ENCODE data around the gene OLIG2.

The OLIG2 gene

GRCh38 chr21:33025489-33026442 is at the start of gene OLIG2:
Gene OLIG2 (plus strand): TSS chr21:33025935. CDS start chr21:33026863, 928 bp downstream.
- DNase-seq, result no peak

GRCh38 chr21:32976791-32977190 is 48.9 kb upstream of the OLIG2 start:
- no peak for DNase-seq

DNA sequence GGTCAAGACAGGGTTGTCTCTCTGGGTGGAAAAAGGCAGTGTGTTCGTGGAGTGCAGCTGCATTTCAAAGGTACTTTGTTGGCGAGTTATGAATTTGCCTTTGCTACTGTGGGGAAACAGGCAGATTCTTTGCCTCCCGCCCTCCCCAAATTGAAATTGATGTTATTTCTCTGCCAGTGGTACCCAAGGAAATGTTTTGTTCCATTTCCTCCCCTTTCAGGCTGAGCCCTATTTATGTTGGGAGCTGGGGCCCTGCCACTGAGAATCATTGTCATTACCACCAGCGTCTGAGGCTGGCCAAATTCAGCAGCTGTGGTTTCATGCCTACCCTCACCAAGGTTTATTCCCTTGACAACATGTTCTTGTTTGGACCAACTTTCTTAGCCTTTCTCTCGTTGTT is 48.5 kb upstream of the OLIG2 start:
- no peak for DNase-seq

DNA sequence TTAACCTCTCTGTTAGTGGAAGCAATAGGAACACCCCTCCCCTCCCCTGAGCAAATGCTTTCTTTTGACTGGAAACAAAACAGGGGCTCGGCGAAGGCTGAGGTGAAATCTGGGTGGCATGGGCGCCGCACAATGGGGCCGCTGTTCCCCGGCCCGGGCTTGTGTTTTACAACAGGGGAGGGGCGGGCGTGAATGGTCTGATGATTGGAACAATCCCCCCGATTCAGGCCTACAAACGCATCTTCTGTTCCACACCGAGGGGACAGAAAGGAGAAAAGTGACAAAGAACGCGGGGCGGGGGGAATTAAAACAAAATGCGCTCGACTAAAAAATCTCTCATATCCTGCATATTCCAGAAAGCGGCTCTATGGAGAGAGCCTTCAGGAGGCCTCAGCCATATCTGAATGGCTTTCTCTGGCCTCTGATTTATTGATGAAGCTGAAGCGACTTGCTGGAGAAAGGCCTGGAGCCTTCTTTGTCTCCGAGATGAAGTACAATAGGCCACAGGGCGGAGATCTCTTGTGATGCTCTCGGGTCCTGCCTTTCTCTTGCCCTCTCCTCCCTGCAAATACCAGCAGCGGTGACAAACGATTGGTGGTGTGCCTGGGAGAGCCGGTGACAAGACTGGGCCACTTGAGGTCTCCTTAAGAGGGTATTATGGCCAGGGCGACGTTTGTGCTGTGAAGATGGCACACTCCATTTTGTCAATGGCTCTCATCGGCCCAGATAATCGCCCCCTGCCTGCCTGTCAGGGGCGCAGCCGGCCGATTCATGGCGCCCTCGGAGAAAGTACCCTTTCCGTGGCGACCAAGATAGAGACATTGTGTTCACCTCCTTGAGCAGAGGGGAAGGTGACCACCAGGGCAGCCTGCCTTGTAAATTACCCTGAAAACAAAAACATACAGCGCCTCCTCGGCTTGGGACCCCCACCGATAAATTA is 47.1 kb upstream of the OLIG2 start:
- no peak for DNase-seq

DNA sequence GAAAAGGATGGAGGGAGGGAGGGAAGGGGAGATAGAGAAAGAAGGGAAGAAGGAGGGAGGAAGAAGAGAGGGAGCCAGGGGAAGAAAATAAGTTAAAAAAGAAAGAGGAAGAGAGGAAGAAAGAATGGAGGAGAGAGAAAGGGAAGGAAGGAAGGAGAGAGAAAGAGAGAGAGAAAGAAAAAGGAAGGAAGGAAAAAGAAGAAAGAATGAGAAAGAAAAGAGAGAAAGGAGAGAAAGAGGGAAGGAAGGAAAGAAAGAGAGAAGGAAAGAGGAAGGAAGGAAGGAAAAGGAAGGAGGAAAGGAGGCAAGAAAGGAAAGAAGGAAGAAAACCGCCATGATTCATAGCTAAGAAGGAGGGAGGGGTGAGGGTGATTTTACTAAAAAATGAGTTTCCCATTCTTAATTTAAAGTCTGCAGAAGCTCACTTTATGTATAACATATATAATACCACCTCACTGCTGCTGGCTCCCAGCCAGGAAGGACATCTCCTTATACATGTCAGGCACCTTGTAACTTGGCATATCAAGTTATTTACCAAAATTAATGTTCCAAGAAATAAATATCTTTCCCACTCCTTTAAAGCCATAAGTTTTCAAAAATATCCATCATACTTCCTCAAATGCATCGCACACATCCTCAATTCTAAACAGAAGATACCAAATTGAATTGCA is 46.0 kb upstream of the OLIG2 start:
- DNase-seq, result no peak

DNA sequence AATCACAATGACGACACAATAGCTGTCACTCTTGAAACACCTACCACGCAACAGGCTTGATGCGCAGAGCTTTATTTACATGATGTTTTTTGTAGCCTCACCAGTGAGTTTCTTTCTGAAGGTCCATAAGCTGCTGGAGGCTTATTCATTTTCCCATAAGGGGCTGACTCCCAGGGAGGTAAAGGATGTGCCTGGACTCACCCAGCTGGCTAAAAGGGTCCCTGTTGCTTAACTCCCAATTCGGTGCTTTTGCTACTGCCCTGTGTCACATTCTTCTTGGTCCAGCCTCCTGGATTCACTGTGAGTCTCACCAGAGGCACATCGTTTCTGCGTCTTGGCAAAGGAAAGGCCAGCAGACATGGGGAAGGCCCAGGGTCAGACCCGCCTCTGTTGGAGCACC is 44.6 kb upstream of the OLIG2 start:
- no peak for DNase-seq

GRCh38 chr21:32990666-32991065 is 35.1 kb upstream of the OLIG2 start:
- no peak for DNase-seq

GRCh38 chr21:32991361-32991760 is 34.4 kb upstream of the OLIG2 start:
- no peak for DNase-seq

DNA sequence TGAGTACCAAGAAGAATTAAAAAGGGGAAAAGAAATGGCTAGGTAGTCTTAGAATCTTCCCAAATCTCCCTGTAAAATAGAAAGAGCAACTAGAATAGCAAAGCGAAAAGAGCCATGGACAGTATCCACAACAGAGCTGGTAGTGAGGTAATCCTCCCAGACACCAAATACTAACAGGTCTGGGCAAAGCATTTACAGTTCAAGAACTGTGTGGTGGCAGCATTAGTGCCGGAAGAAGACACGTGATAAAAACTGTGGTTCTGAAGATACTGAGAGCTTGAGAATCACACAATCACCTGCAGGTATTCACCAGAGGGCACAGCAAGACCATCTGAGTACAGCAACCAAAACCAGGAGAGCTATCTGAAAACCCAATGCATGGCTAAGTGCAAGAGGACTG is 31.8 kb upstream of the OLIG2 start:
- DNase-seq, result no peak

DNA sequence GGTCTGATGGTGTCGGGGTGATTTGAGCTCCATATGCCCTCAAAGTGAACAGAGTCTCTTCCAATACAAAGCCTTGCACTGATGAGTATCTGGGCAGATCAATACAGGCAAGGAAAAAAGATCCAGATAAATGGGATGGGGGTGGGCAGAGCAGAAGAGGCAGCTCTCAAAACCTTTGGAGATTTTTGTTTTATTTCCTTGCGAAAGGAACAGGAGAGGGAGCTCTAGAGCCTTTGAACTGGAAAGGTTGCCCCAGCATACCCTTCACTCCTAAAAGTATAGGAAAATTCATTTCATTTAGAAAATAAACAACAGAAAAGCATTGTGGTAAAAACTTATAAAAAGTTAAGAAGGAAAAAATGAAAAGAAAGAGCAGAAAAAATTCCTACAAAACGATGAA is 31.4 kb upstream of the OLIG2 start:
- no peak for DNase-seq

DNA sequence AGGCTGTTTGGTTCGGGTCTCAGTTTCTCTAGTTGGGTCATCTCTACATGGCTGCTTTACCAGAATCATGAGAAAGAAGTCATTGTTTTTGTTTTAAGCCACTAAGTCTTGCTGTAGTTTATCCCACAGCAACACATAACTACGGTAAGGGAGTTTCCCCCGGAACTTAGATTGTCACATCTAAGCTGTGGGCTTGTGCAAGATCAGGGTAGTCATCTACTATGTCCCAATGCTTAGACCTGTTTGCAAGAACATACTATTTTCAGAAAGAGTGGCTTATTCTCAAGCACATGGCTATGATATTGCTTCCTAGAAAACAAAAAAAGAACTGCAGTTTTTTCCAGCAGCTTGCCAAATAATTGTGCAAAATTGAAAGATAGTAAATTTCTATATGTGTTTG is 18.0 kb upstream of the OLIG2 start:
- no peak for DNase-seq

- DNase-seq, result no peak
These were observed 17.2 kb upstream of the OLIG2 start for GRCh38 chr21:33008333-33009051.

- DNase-seq, result no peak
These were observed 14.8 kb upstream of the OLIG2 start for GRCh38 chr21:33010931-33011330.

- no peak for DNase-seq
These were observed 14.3 kb upstream of the OLIG2 start for GRCh38 chr21:33011462-33011861.

DNA sequence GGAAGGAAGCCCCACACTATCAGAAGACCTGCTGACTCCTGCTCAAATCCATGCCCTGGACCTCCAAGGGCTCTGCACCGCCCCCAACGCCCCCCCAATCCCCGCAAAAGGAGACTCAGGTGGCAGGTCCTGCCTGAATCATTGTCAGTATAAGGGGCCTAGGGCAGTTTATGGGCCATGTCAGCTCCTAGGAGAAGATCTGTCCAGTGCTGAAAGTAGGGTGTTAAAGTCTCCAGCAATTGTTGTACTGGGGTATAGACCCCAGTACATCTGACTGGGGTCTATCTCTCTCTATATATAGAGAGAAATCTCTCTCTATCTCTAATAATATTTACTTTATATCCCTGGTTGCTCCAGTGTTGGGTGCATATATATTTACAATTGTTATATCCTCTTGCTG is 12.1 kb upstream of the OLIG2 start:
- no peak for DNase-seq

DNA sequence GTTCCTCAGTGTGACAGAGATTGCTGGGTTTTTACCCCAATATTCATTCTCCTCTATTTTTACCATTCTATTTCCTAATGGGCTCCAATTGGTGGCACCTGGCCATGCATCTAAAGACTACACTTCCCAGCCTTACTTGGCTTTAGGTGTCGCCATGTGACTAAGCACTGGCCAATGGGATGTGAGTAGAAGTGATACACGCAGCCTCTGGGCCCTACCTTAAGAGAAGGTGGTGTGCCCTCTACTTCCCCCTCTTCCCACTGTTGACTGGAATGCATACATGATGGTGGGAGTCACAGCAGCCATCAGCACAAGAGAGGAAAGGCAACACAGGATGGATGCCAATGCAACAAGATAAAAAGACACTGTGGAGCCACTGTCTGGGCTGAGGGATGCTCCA is 11.4 kb upstream of the OLIG2 start:
- no peak for DNase-seq

- no peak for DNase-seq
These were observed 10.6 kb upstream of the OLIG2 start for GRCh38 chr21:33015096-33015495.

GRCh38 chr21:33015756-33016155 is 10.0 kb upstream of the OLIG2 start:
- DNase-seq, result no peak

DNA sequence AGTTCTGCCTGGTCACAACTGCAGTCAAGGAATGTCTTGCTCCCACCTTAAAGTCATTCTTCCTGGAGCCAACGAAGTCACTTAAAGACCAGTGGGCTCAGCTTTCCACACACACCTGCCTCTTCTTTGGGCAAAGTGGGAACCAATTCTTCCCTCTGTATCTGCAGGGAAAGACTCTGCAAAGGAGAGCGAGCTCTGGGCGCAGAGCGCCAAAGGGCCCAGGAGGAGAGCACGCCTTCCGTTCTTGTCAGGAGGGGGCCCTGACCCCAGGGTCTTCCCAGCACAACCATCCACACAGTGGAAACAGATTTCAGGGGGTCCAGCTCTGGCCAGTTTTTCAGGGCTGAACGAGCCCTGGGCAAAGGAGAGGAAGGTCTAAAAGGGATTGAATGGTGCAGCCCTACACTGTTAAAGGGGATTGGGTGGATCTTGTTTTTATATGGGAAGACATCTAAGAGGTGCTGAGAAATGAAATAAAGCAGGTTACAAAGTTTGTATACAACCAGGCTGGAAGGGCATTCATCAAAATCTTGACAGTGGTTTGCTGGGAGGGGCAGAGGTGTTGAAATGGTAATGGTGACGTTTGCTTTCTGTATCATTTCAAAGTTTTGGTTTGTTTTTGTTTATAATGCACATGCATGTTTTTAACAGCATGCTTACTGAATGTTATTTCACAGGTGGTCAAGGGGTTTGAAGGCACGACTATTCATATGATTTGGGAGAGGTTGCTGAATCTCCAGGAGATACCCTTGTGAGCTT is 6.8 kb upstream of the OLIG2 start:
- no peak for DNase-seq

- no peak for DNase-seq
These were observed 6.2 kb upstream of the OLIG2 start for GRCh38 chr21:33019516-33019884.

DNA sequence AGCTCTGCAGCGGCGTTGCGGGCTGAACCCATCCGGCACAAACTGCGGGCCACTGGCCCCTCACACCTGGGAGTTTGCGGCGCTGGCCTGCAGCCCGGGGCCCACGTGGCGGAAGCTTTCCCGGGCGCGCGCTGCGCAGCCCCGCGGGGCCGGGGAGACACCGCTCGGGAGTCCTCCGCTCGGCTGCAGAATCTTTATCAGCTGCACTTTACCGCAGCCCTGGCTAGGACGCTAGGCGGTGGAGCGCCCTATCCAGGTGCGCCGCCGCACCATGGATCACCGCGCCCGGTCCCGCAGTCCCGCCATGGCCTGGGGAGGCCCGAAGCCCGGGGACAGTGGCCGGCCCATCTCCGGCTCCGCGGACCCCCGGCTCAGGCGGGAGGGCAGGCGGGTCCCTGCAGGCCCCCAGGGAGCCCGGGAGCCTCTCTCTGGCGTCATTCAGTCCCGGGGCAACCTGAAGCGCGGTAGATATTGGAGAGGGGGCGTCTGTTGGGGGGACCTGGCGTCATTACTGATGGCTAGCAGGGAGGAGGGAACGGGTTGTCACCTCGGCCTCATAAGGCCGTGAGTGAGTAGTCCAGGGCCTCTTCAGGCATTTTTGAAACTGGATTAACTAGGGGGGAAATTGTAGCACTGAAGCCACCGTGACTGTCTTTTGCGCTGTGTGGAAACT is 5.7 kb upstream of the OLIG2 start:
- peak; percentile 6 for DNase-seq
